Stimulated activated effector memory CD8-positive, alpha-beta T cell treated with anti-CD3 and anti-CD28 coated beads, Interleukin-12 subunit alpha, Interleukin-12 subunit beta, amount 100 ng/mL, for 72 hours (primary cell): ENCODE data around the gene PLEKHA8.

Experiments
- ATAC-seq: fragments of 150-1000 bp; cut with Tn5 transposase; 2 replicates; pipeline ENCODE4 v1.10.0; 2021
- DNase-seq, 2 donors: peaks; one replicate each; pipeline ENCODE4 v3.0.0; 2021 to 2022; ENCODE audit warnings: low spot score in 2 of 2
- H3K27ac Mint-ChIP-seq: one replicate; pipeline ENCODE4 v1.8.0; 2022; ENCODE audit warnings: mild to moderate bottlenecking, mixed read lengths
- H3K36me3 Mint-ChIP-seq: one replicate; pipeline ENCODE4 v1.8.0; 2022; ENCODE audit warnings: mild to moderate bottlenecking, mixed read lengths
- H3K4me1 Mint-ChIP-seq: one replicate; pipeline ENCODE4 v1.8.0; 2022; ENCODE audit warnings: mixed read lengths
- H3K4me3 Mint-ChIP-seq: one replicate; pipeline ENCODE4 v1.8.0; 2022; ENCODE audit warnings: mild to moderate bottlenecking, mixed read lengths
- H3K9me3 Mint-ChIP-seq: one replicate; pipeline ENCODE4 v1.8.0; 2022; ENCODE audit warnings: mixed read lengths

PLEKHA8 gene

DNA sequence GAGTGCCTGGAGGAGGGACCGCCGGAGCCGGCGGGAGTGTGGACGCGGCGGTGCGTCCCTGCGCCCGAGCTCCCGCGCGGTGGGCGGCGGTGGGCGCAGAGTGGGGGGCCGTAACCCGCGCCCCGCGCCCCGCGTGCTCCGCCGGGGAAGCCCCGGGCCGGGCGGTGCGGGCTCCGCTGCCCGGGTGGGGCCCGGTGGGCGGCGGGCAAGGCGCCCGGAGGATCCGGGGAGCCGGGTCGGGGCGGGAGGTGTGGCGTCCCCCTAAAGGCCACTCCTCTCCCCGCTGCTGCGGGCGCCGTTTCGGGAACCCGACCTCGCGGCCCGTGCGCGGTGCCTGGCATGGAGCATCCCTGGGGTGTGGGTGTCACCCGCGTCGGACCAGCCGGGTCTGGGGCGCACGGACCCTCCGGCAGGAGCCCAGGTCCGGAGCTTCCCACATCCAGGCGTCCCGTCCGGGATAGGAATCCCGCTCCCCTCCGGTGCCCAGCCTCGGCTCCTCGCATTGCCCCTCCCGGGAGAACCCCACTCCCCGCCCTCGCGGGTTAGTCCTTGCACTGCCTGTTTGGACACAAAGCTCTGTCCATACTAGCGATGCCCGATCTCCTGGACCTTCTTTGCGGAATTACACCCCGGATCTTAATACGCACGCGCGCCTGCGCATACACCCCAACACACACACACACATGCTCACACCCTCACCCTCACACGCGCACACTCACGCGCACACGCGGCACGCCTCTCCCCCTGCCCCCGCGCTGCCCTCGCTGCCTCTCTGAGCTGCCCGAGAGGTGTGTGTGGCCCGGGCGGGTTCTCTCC, 107.3 kb downstream of the PLEKHA8 start:
- no peaks in the 10 kb centered on the region for H3K9me3 Mint-ChIP-seq
- peak overlapping the region; percentile 80 for H3K4me3 Mint-ChIP-seq
- peaks cover 6% of the 10 kb centered on the region for H3K4me1 Mint-ChIP-seq
- H3K36me3 Mint-ChIP-seq: peaks cover 6% of the 10 kb centered on the region
- DNase-seq: peak; percentile 34 to 73
- peak; percentile 70 for ATAC-seq
- H3K27ac Mint-ChIP-seq: peak overlapping the region; percentile 75

DNA sequence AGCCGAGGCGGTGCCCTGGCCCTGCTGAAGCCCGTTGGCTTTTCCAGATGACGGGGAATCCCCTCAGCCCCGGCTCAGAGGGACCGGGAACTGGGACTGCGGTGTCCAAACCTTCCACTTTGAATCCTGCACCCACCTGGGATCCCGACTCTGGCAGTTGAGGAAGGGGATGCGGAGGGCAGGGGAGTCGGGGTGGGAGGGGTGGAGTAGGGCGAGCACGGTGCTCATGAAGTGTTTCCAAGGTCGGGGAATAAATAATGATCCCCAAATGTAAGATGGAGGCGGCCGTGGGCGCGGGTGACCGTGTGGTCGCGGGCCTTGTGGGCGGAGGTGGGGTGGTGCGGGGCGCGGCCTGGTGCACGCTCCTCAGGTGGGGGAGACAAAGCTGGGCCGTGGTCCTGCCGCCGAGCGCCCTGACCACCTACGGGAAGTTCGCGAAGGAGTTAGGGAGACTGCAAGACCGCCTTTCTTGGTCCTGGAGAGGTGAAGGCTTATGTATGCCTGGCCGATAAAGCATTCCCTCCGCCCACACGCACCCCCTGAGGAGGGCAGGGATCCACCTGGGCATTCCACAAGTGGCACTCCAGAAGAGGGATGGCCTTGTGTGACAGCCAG, 108.0 kb downstream of the PLEKHA8 start:
- peaks cover 6% of the 10 kb centered on the region for H3K36me3 Mint-ChIP-seq
- H3K9me3 Mint-ChIP-seq: no peaks in the 10 kb centered on the region
- peaks cover 6% of the 10 kb centered on the region for H3K4me1 Mint-ChIP-seq
- H3K27ac Mint-ChIP-seq: peak overlapping the region; percentile 75
- H3K4me3 Mint-ChIP-seq: peak overlapping the region; percentile 80
- no peak for DNase-seq
- no peak for ATAC-seq

DNA sequence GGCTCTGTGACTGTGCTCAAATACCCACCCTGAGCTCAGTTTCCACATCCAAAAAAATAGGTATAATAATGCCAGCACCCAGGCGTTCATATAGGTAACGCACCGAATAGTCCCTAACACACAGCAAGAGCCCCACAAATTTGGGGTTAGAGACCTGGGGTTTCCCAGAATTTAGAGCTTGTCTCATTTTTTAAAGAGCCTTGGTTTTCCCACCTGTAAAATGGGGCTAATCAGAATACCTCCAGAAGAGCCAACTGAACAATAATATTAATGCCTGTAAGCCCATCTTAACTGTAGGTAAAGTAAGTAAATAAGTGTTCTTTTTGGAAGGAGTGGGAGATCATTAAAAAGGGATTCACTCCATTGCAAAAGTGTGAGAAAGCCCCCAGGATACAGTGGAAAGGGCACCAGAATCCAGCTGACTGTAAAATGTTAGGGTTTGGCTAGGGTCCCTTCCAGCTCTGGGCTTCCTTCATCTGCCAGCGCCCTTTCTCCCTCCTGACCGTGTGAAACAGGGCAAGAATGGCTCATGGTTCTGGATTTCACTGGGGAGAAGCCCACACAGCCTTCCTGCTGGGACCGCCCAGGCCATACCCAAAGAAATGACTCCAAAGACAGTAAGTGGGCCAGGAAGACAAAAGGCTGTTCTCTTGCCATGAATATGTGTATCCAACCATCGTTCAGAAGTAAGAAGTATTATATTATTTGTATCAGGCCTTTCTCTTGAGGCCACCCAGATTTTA, 108.7 kb downstream of the PLEKHA8 start:
- H3K9me3 Mint-ChIP-seq: no peaks in the 10 kb centered on the region
- no peak overlapping the region for H3K27ac Mint-ChIP-seq
- no peak for DNase-seq
- H3K4me1 Mint-ChIP-seq: peaks cover 6% of the 10 kb centered on the region
- no peak for ATAC-seq
- peak overlapping the region; percentile 80 for H3K4me3 Mint-ChIP-seq
- peaks cover 6% of the 10 kb centered on the region for H3K36me3 Mint-ChIP-seq

DNA sequence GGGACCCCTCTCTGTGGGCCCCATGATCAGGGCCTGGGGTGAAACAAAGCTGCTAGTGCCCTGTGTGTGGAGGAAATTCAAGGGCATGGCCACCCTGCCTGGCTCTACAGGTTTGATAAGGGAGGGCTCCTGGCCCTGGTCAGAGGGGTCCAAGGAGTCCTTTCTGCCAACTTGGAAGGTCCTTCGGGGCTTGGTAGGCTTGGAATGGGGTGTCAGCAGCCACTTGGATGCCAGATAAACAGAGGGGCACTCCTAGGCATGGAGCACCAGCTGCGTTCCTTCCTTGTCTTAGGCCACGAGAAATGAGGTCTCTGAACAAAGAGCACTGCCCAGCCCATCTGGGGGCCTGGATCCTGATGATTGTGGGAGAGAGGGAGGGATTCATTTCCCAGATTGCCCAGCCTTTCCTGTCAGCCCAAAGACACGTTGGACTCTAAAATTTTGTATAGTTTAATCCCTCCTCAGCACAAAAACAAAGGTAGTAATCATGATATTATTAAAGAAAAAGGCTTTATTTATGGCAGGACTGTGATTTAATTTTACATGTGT, 111.7 kb downstream of the PLEKHA8 start:
- no peaks in the 10 kb centered on the region for H3K9me3 Mint-ChIP-seq
- peaks cover 10% of the 10 kb centered on the region for H3K4me1 Mint-ChIP-seq
- H3K27ac Mint-ChIP-seq: no peak overlapping the region
- H3K4me3 Mint-ChIP-seq: no peak overlapping the region
- ATAC-seq (no peak), DNase-seq (no peak)
- no peaks in the 10 kb centered on the region for H3K36me3 Mint-ChIP-seq

DNA sequence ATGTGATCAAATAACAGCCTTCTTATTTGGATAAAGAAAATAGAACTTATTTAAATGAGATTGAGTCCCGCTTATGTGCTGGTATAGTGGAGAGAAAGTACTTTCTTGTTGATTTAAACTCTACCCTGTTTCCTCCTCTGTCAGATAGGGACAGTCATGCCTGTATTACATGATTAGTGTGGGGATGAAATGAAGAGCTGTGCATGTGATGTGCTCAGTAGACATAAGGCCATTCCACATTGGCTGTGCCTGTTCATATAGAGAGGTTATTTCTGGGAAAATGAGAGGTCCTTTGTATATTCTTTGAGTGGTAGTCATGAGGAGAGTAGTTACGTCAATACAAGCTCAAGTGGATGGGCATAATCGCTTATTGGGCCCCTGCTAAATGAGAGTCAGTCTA, 112.2 kb downstream of the PLEKHA8 start:
- Mint-ChIP-seq H3K4me1 (peaks cover 10% of the 10 kb centered on the region), H3K36me3 (no peaks in the 10 kb centered on the region), H3K27ac (no peak overlapping the region), H3K4me3 (no peak overlapping the region), H3K9me3 (no peaks in the 10 kb centered on the region)
- no peak for DNase-seq
- ATAC-seq: no peak

DNA sequence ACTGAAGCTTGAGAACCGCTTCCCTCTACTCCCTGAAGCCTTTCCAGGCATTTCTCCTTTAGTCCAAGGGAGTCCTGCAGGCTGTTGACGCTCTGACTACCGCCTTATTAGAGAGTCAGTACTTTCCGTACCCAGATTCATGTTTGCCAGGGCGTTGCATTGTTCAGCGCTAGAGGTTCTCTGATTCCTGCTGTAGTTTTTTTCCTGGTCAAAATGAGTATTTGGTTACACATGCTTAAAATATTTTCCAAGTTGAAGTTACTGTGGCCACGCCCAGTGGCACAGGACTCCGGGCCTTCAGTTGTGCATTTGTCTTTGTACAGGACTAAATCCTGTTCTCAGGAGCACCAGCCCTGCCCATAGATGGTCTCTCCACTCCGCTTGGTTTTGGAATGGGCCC, 114.5 kb downstream of the PLEKHA8 start:
- Mint-ChIP-seq H3K4me3 (no peak overlapping the region), H3K9me3 (no peaks in the 10 kb centered on the region), H3K27ac (no peak overlapping the region), H3K36me3 (no peaks in the 10 kb centered on the region), H3K4me1 (peaks cover 10% of the 10 kb centered on the region)
- no peak for DNase-seq
- no peak for ATAC-seq

DNA sequence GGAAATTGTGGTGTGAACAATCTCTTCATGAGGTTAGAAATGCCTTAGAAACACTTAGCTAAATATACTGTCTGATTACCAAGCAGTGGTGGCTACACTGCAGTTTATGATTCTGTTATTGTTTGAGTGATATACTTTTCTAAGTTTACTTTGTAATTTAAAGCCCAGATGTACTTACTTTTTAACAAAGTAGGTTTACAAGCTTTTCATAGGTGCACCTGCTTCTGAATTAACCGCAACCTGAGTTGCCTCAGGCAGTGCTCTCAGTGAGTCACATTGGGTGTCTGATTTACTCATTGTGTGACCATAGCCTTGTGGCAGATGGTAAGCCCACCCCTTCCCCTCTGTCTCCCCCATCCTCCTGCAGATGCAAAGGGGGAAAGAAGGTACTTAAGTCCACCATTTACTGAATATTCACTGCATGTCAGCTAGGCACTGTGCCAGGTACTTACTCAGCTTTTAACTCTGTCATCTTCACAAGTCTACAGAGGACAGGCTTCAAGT, 115.6 kb downstream of the PLEKHA8 start:
- Mint-ChIP-seq H3K4me1 (peaks cover 10% of the 10 kb centered on the region), H3K4me3 (no peak overlapping the region), H3K27ac (no peak overlapping the region), H3K36me3 (no peaks in the 10 kb centered on the region), H3K9me3 (no peaks in the 10 kb centered on the region)
- DNase-seq: no peak
- ATAC-seq: peak; percentile 84

DNA sequence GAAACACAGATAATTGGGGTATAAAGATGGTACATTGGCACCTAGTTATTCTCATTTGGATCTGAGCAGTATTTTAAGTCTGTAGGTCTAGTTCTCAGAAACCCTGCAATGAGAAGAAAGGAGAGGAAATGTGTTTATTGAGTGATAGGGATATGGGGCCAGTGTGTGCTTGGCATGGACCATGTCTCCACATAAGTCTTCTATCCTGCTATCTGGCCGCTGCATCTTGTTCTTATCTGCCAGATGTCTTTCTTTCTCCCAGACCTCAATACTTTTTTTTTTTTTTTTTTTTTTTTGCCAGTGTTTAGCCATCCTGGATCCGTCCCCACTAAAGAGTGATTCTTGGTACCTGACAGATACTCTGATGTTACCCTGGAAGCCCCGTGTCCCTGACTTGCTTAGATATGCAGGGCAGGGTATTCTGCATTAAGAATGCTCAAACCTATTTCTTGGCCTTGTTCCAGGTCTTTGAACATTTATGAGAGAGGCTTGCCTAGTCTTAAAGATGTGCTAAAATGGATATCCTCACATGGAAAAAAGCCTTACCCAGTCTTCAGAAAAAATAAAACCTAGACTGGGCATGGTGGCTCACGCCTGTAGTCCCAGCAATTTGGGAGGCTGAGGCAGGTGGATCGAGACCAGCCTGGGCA, 116.6 kb downstream of the PLEKHA8 start:
- Mint-ChIP-seq H3K9me3 (no peaks in the 10 kb centered on the region), H3K27ac (no peak overlapping the region), H3K4me1 (peaks cover 10% of the 10 kb centered on the region), H3K36me3 (no peaks in the 10 kb centered on the region), H3K4me3 (no peak overlapping the region)
- ATAC-seq (no peak), DNase-seq (no peak)

DNA sequence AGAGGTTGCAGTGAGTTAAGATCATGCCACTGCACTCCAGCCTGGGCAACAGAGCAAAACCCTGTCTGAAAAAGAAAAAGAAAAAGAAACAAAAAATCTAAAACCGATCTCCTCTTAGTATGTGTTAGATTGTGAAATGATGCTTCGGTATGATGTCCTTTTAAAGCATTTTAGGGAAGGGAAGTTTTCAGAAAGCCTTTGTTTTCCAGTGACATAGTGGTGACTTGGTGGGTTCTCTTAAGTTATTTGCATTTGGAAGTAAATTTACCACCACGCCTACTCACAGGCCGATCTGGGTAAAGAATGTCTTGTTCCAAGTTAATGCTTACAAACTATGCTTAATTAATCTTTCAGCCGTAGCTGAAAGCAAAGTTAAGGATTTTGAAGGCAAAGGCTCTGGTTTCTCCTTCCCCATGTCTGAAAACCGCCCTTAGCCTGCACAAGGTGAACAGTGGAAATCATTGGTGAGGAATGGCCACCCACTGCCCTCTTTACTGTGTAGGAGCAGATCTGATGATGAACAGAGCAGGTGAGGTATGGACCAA, 117.3 kb downstream of the PLEKHA8 start:
- DNase-seq: no peak

DNA sequence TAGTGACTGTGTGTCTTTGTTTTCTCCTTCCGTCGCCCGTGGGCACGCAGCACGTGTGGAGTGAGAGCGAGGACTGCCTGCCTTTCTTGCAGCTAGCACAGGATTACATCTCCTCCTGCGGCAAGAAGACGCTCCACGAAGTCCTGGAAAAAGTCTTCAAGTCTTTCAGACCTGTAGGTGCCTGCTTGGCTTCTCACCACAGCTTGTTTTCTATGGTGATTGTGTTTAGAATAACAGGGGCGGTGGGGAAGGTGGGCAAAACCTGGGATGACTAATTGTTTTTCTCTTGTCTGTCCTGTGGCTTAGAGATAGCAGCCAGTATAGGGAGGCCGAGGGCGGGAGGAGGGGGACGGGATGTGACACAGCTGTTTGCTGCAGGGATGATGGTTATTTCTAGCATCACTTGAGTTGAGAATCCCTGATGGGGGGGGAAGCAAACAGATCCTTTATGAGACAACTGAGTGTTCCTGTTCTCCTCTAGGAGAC, 118.0 kb downstream of the PLEKHA8 start:
- H3K4me1 Mint-ChIP-seq: peaks cover 10% of the 10 kb centered on the region
- DNase-seq: no peak
- no peaks in the 10 kb centered on the region for H3K9me3 Mint-ChIP-seq
- H3K36me3 Mint-ChIP-seq: no peaks in the 10 kb centered on the region
- H3K27ac Mint-ChIP-seq: no peak overlapping the region
- no peak overlapping the region for H3K4me3 Mint-ChIP-seq
- peak; percentile 41 for ATAC-seq

More for the DNA sequence above, 117.3 kb downstream of the PLEKHA8 start:
- Mint-ChIP-seq H3K36me3 (no peaks in the 10 kb centered on the region), H3K4me3 (no peak overlapping the region), H3K4me1 (peaks cover 10% of the 10 kb centered on the region), H3K27ac (no peak overlapping the region), H3K9me3 (no peaks in the 10 kb centered on the region)
- no peak for ATAC-seq

DNA sequence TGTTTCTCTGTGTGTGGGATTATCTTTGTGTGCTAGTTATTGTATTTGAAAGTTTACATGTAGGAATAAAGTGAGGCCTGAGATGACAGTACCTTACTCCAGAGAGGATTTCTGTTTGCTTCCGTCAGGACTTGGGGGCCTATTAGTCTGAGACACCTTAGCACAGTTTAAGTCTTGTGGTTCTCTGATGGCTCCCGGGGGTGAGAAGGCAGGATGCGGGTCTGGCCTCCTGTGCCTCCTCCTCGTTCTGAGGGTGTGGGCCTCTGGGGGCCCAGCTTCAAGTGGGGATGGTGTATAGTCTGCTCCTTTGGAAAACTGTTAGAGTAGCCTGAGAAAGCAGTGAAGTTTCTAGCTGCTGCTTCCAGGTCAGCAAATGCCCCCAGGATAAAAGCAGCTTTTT, 119.0 kb downstream of the PLEKHA8 start:
- H3K27ac Mint-ChIP-seq: no peak overlapping the region
- no peaks in the 10 kb centered on the region for H3K9me3 Mint-ChIP-seq
- peaks cover 5% of the 10 kb centered on the region for H3K36me3 Mint-ChIP-seq
- ATAC-seq (peak; percentile 29), DNase-seq (no peak)
- no peak overlapping the region for H3K4me3 Mint-ChIP-seq
- peaks cover 10% of the 10 kb centered on the region for H3K4me1 Mint-ChIP-seq

DNA sequence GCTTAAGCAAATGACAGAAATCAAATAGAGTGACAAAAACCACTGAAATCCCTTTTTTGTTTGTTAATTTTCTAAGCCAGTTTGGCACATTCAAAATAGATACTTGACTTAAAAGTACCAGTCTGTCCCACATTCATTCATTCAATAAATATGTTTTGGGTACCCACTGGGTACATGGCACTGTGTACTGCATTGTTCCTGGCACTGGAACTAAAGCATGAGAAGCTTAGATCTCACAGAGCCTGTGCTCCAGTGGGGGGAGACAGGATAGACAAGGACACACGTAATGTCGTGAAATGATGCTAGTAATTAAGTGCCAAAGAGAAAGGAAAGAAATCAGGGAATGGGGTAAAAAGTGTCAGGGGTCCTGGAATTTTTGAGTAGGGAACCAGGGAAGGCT, 119.6 kb downstream of the PLEKHA8 start:
- DNase-seq: no peak
- Mint-ChIP-seq H3K36me3 (peaks cover 5% of the 10 kb centered on the region), H3K9me3 (no peaks in the 10 kb centered on the region), H3K27ac (no peak overlapping the region), H3K4me3 (no peak overlapping the region), H3K4me1 (peaks cover 7% of the 10 kb centered on the region)
- no peak for ATAC-seq

DNA sequence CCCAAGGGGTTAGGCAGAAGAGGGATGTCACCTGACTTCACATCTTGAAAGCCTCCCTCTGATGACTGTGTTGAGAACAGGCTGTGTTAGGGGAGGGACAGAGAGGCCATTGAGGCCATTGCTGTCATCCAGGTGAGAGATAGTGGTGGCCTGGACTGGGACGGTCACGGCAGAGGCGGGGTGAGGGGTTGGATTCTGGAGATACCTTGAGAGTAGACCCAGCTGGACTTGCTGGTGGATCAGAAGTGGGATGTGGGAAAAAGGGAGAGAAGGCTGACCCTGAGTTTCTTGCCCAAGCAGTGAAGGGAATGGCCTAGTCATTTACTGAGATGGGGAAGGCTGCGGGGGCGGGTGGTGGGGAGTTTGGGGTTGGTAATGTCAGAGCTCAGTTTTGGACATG, 120.2 kb downstream of the PLEKHA8 start:
- H3K4me3 Mint-ChIP-seq: no peak overlapping the region
- peaks cover 5% of the 10 kb centered on the region for H3K36me3 Mint-ChIP-seq
- DNase-seq (no peak), ATAC-seq (no peak)
- no peak overlapping the region for H3K27ac Mint-ChIP-seq
- peaks cover under 1% of the 10 kb centered on the region for H3K4me1 Mint-ChIP-seq
- no peaks in the 10 kb centered on the region for H3K9me3 Mint-ChIP-seq

DNA sequence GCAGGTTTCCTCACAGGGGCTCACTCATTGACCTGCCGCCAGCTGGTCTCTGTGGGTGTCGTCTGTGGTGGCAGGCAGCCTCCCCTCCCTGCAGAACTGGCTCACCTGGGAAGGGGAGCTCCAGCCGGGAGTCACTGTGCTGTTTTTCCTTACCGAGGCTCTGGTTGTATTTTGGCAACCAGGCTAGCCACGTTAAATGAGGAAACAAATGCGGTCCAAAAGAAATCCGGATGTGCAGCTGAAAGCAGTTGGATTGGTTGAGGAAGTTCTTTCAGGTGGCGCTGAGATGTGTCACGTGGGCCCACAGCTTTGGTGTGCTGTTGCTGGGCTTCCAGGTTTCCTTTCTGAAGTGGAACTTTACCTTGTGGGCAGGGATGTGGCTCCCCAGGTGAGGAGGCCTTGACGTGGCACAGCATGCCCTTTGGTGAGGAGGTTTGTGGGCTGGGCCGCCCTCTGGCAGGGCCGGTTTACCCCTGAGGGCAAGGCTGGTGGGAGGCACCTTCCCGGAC, 120.8 kb downstream of the PLEKHA8 start:
- H3K27ac Mint-ChIP-seq: no peak overlapping the region
- ATAC-seq: no peak
- no peaks in the 10 kb centered on the region for H3K4me1 Mint-ChIP-seq

More for the DNA sequence above, 120.8 kb downstream of the PLEKHA8 start:
- no peak for DNase-seq
- Mint-ChIP-seq H3K4me3 (no peak overlapping the region), H3K9me3 (no peaks in the 10 kb centered on the region), H3K36me3 (peaks cover 5% of the 10 kb centered on the region)
